AG04450 (cell line): ENCODE data around the gene CHRNA5. TPM values are rescaled to one million over a fixed set of nuclear protein-coding genes. Genes with fewer than 3 reads are reported as not detected.

Experiments
- CTCF ChIA-PET: fragments of 300-600, 350-600 bp; formaldehyde crosslinking; extraction: SDS; loops from one replicate; lab custom pipeline; 2022; ENCODE audit warnings: antibody characterized with exemption, inconsistent platforms; lab: Charles Lee
- POLR2A ChIA-PET: fragments of 350-600 bp; formaldehyde crosslinking; extraction: SDS; loops from one replicate; lab custom pipeline; 2021; ENCODE audit warnings: antibody characterized with exemption, inconsistent platforms; lab: Yijun Ruan, JAX
- DNase-seq: peaks from one replicate; pipeline ENCODE4 v3.0.0-alpha.2; 2011; ENCODE audit warnings: low read depth, low spot score
- H3K27ac ChIP-seq: one replicate; pipeline ENCODE4 v1.5.1; 2012; ENCODE audit warnings: low read depth, low read length, control low read depth
- H3K27me3 ChIP-seq: one replicate; pipeline ENCODE4 v1.6.0; 2012; ENCODE audit warnings: low read length; ENCODE audit not compliant: control insufficient read depth, insufficient read depth
- H3K4me3 ChIP-seq: 2 replicates; pipeline ENCODE4 v1.5.1; 2011; ENCODE audit warnings: mild to moderate bottlenecking, low read depth, low read length, control low read depth
- H3K9me3 ChIP-seq: 2 replicates; pipeline ENCODE4 v1.5.1; 2012; ENCODE audit warnings: low read length; ENCODE audit not compliant: control insufficient read depth, insufficient read depth
- CTCF ChIP-seq: IDR thresholded peaks from 2 replicates; pipeline ENCODE4 v1.5.1; 2011; ENCODE audit warnings: low read depth, low read length, control low read depth, inconsistent platforms
- polyA plus RNA-seq: library from polyadenylated mRNA; depleted of rRNA; stranded (reverse); fragments of >200 nt; gene quantifications from 2 replicates; pipeline ENCODE4 v1.2.3, GENCODE V29; 2011

CHRNA5 gene
- polyA plus RNA-seq, 1 experiment, result 5.2 TPM

GRCh38 chr15:78629031-78629715, 63.9 kb downstream of the CHRNA5 start:
- Histone ChIP-seq H3K27ac (no peak overlapping the region), H3K4me3 (no peak overlapping the region), H3K9me3 (peaks cover 6% of the 10 kb centered on the region; the same call in 1 of the 2 replicates), H3K27me3 (peaks cover 21% of the 10 kb centered on the region)
- DNase-seq, result no peak
- ChIA-PET CTCF (no interaction called here), POLR2A (no interaction called here)
- TF ChIP-seq CTCF, result no peak

GRCh38 chr15:78629716-78630065, 64.4 kb downstream of the CHRNA5 start:
- no peak for DNase-seq
- Histone ChIP-seq H3K27me3 (peaks cover 22% of the 10 kb centered on the region), H3K4me3 (no peak overlapping the region), H3K9me3 (peaks cover 6% of the 10 kb centered on the region; the same call in 1 of the 2 replicates), H3K27ac (no peak overlapping the region)
- no peak for TF ChIP-seq CTCF
- POLR2A ChIA-PET, result no interaction called here
- CTCF ChIA-PET, result no interaction called here

GRCh38 chr15:78630886-78631633, 65.7 kb downstream of the CHRNA5 start:
- peaks cover 6% of the 10 kb centered on the region; the same call in 1 of the 2 replicates for H3K9me3 ChIP-seq
- TF ChIP-seq CTCF, result no peak
- no peak for DNase-seq
- H3K27me3 ChIP-seq, result peaks cover 13% of the 10 kb centered on the region
- CTCF ChIA-PET, result interaction anchor here (0.5 to 0.9 kb wide), 2 partner anchors 10 to 15 kb away, joined by 3 to 5 read pairs; partner anchors contain the start of gene CHRNB4
- POLR2A ChIA-PET, result no interaction called here
- H3K4me3 ChIP-seq, result no peak overlapping the region
- H3K27ac ChIP-seq, result no peak overlapping the region

- Histone ChIP-seq H3K4me3 (no peak overlapping the region), H3K27ac (no peak overlapping the region), H3K27me3 (peaks cover 6% of the 10 kb centered on the region), H3K9me3 (peaks cover 6% of the 10 kb centered on the region; the same call in 1 of the 2 replicates)
- DNase-seq, result no peak
- ChIA-PET POLR2A (no interaction called here), CTCF (no interaction called here)
- TF ChIP-seq CTCF, result no peak
Measured at GRCh38 chr15:78633348-78633747, 68.0 kb downstream of the CHRNA5 start.
